Measurements from ENCODE around the gene RAB34. TPM values are rescaled to one million over a fixed set of nuclear protein-coding genes. Genes with fewer than 3 reads are reported as not detected.
A peak's percentile ranks its signal among the peaks of the same experiment; 100 is the strongest.

RAB34 gene, protein sequence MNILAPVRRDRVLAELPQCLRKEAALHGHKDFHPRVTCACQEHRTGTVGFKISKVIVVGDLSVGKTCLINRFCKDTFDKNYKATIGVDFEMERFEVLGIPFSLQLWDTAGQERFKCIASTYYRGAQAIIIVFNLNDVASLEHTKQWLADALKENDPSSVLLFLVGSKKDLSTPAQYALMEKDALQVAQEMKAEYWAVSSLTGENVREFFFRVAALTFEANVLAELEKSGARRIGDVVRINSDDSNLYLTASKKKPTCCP
- 10 to 100 TPM; 27.6 to 98.0 (median 65.1) TPM for total RNA-seq

DNA sequence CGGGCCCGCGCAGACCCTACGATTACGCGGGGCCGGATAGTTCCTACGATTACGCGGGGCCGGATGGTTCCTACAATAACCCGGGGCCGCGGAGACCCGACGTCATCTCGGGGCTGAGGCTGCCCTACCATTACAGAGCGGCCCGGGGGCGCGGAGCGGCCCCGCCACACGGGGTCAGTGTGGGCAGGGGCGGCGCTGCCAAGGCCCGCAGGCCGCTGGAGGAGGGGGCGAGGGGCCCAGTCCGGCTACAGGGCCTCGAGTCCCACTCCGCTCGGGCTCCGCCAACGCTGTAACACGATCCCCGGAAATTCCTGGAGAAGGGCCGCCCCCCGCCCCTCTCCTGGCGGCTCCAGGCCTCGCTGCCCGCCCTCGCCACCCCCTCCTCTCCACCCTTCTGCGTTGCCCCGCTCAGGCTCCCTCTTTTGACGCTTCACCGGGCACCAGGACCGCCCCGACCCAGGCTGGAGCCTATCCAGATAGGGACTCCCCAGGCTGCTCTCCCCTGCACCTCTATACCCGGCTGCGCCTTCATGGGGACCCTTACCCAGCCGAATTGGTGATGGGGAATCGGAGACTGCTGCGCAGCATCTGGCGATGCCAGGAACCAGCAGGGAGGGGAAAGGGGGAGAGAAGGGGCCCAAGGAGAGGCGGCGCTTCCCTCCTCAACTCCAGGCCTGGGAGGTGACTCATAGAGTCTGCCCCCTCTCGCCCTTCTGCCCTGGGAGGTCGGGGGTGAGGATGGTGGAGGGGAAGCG is at the start of gene RAB34:
TSS of gene RAB34 (minus strand) at position 291 of the 755 bp plus-strand sequence. CDS start 602 bp downstream, outside the sequence.
- Histone ChIP-seq H3K27me3 (peaks cover 0 to 15% (median 0%) of the 10 kb centered on the region in 4 donors), H3K4me1 (peaks cover 33 to 67% (median 43%) of the 10 kb centered on the region in 3 donors), H3K36me3 (peaks cover 0 to 46% (median 2%) of the 10 kb centered on the region in 3 donors), H3K4me3 (peak within 1 kb of the TSS; percentile 43 to 93 (median 74)), H3K9me3 (no peaks in the 10 kb centered on the region), H3K27ac (peak within 1 kb of the TSS; percentile 93 to 97 (median 95))
- intact Hi-C loops (cut with DNase I), result no loop called here
- DNase-seq, result no peak
- TF ChIP-seq, protein P1, sequence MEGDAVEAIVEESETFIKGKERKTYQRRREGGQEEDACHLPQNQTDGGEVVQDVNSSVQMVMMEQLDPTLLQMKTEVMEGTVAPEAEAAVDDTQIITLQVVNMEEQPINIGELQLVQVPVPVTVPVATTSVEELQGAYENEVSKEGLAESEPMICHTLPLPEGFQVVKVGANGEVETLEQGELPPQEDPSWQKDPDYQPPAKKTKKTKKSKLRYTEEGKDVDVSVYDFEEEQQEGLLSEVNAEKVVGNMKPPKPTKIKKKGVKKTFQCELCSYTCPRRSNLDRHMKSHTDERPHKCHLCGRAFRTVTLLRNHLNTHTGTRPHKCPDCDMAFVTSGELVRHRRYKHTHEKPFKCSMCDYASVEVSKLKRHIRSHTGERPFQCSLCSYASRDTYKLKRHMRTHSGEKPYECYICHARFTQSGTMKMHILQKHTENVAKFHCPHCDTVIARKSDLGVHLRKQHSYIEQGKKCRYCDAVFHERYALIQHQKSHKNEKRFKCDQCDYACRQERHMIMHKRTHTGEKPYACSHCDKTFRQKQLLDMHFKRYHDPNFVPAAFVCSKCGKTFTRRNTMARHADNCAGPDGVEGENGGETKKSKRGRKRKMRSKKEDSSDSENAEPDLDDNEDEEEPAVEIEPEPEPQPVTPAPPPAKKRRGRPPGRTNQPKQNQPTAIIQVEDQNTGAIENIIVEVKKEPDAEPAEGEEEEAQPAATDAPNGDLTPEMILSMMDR (IDR thresholded peaks at IDR 0.05), result peak in 1 of 6 experiments; percentile 9
- peak in 1 of 4 donors; percentile 57 for TF ChIP-seq POLR2A (IDR thresholded peaks at IDR 0.05)
- WGBS, 2 donors, result 11% methylated on average over 5 of the region's 60 CpGs; no CpG with 5 or more reads in 1 of the 2 donors

DNA sequence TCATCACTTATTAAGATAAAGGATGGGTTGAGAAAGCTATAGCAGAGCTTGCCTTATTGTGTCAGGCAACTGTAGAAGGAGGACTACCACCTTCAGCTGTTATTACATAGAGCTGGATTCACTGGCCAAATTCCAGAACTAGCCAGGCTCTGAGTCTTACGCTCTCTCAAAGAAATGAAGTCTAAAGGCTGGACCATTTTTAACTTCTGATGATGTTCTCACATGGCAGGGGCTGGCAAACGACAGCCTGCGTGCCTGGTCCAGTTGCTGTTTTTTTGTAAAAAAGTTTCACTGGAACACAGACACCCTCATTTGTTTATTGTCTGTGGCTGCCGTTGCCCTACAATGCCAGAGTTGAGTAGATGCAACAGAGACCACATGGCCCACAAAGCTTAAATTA is 47.4 kb upstream of the RAB34 start:
- WGBS, 2 donors, result 70 to 84% methylated on average over 4 of the region's 4 CpGs
- DNase-seq, result no peak
- Histone ChIP-seq H3K36me3 (peaks cover 0 to 57% (median 5%) of the 10 kb centered on the region in 3 donors), H3K9me3 (no peaks in the 10 kb centered on the region), H3K27me3 (no peaks in the 10 kb centered on the region), H3K4me1 (peaks cover 5 to 25% (median 7%) of the 10 kb centered on the region in 3 donors), H3K4me3 (no peak overlapping the region), H3K27ac (no peak overlapping the region)
- TF ChIP-seq, protein P1 (IDR thresholded peaks at IDR 0.05), result no peak
- no peak for TF ChIP-seq POLR2A (IDR thresholded peaks at IDR 0.05)
- intact Hi-C loops (cut with DNase I), result loop anchor here (10.0 kb wide), 2 partner anchors 80 to 150 kb away; partner anchors contain the start of gene FAM222B

DNA sequence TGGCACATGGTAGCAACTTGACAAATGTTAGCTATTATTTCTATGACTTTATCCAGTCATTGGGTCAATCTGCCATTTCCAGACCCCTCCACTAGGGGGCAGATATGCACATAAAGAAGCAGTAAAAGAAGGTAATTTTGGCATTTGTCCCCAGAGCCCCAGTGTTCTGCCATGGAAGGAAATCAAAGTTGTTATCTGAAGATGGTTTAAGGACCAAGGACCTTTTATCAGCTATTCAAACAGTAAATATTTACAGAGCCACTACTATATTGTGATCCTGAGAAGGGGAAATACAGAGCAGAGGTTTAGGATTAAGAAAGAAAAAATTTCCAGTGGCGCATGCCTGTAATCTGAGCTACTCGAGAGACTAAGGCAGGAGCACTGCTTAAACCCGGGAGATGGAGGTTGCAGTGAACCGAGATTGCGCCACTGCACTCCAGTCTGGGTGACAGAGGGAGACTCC is 46.2 kb upstream of the RAB34 start:
- TF ChIP-seq, protein P1 (IDR thresholded peaks at IDR 0.05), result peak; percentile 76 to 95 (median 88)
- no peak for TF ChIP-seq POLR2A (IDR thresholded peaks at IDR 0.05)
- H3K27me3 ChIP-seq, result no peaks in the 10 kb centered on the region
- 60 to 79% methylated on average over 5 of the region's 5 CpGs for WGBS, 2 donors
- H3K27ac ChIP-seq, result no peak overlapping the region
- peaks cover 3 to 69% (median 11%) of the 10 kb centered on the region in 3 donors for H3K36me3 ChIP-seq
- no peak overlapping the region for H3K4me3 ChIP-seq
- no peak for DNase-seq
- no peaks in the 10 kb centered on the region for H3K9me3 ChIP-seq
- peaks cover 5 to 25% (median 7%) of the 10 kb centered on the region in 3 donors for H3K4me1 ChIP-seq
- intact Hi-C loops (cut with DNase I), result loop anchor here (10.0 kb wide), 2 partner anchors 81 to 151 kb away; partner anchors contain the start of gene FAM222B

DNA sequence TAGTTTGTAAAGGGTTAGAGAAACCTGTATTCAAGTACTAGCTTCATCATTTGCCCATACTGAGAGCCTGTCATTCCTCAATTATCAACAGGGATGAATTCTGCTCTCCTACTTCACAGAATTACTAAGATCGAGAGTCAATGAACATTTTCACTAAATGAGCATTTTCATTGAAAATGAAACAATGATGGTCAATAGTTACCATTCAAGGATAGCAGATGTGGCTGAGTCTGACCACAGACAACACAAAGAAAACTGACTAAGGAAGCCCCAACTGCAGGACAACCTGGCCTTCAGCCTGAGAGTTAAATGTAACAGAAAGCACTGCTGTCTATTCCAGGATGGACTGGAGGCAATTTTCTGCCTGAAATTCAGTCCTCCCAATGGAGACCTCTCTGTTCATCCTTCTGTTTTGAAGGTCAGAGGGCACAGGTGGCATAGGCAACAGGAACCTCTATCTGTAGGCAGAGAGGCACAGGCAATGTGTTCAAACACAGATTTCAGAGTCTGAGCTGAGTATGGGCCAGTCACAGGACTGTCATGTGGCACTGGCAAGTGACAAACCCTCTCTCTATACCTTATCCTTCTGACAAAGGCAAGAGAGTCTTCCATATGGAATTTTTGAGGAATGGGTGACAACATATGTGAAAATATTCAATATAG is 45.6 kb upstream of the RAB34 start:
- H3K27me3 ChIP-seq, result no peaks in the 10 kb centered on the region
- WGBS, 2 donors, result 85 to 94% methylated on average over 1 of the region's 1 CpG
- H3K4me3 ChIP-seq, result no peak overlapping the region
- no peak for TF ChIP-seq POLR2A (IDR thresholded peaks at IDR 0.05)
- TF ChIP-seq, protein P1 (IDR thresholded peaks at IDR 0.05), result no peak
- intact Hi-C loops (cut with DNase I), result loop anchor here (10.0 kb wide), 2 partner anchors 82 to 152 kb away; partner anchors contain the start of gene FAM222B
- no peak for DNase-seq
- no peak overlapping the region for H3K27ac ChIP-seq
- H3K9me3 ChIP-seq, result no peaks in the 10 kb centered on the region
- peaks cover 5 to 25% (median 7%) of the 10 kb centered on the region in 3 donors for H3K4me1 ChIP-seq
- peaks cover 8 to 75% (median 16%) of the 10 kb centered on the region in 3 donors for H3K36me3 ChIP-seq

Measured in esophagus squamous epithelium (tissue), 5 donors.